ENCODE data around the gene SCARF1.

SCARF1 gene

GRCh38 chr17:1634841-1635650 lies 10.5 kb downstream of the SCARF1 start:
- TF ChIP-seq PATZ1 (CRISPR knock-in tag; IDR thresholded peaks at IDR 0.05; ENCODE audit: borderline replicate concordance) (no peak), ARNTL (CRISPR knock-in tag; IDR thresholded peaks at IDR 0.05; ENCODE audit: borderline replicate concordance, low read depth) (no peak), ZFP3 (CRISPR knock-in tag; IDR thresholded peaks at IDR 0.05) (no peak), ZNF8 (CRISPR knock-in tag; IDR thresholded peaks at IDR 0.05) (no peak), ESRRG (CRISPR knock-in tag; IDR thresholded peaks at IDR 0.05) (no peak), ZNF565 (CRISPR knock-in tag; conservative IDR thresholded peaks at IDR 0.05; ENCODE audit: low read depth) (no peak), PPARA (CRISPR knock-in tag; IDR thresholded peaks at IDR 0.05; ENCODE audit: borderline replicate concordance) (no peak), SNAI2 (CRISPR knock-in tag; IDR thresholded peaks at IDR 0.05) (no peak), TOX (CRISPR knock-in tag; IDR thresholded peaks at IDR 0.05; ENCODE audit: borderline replicate concordance) (no peak), CSRNP3 (CRISPR knock-in tag; IDR thresholded peaks at IDR 0.05) (no peak), OSR1 (CRISPR knock-in tag; IDR thresholded peaks at IDR 0.05) (no peak), ZNF70 (CRISPR knock-in tag; IDR thresholded peaks at IDR 0.05) (no peak), ZC3H10 (CRISPR knock-in tag; IDR thresholded peaks at IDR 0.05) (no peak), TSHZ2 (CRISPR knock-in tag; IDR thresholded peaks at IDR 0.05) (no peak), TCF4 (CRISPR knock-in tag; IDR thresholded peaks at IDR 0.05; ENCODE audit: borderline replicate concordance) (no peak)
- TF ChIP-seq, protein P1, sequence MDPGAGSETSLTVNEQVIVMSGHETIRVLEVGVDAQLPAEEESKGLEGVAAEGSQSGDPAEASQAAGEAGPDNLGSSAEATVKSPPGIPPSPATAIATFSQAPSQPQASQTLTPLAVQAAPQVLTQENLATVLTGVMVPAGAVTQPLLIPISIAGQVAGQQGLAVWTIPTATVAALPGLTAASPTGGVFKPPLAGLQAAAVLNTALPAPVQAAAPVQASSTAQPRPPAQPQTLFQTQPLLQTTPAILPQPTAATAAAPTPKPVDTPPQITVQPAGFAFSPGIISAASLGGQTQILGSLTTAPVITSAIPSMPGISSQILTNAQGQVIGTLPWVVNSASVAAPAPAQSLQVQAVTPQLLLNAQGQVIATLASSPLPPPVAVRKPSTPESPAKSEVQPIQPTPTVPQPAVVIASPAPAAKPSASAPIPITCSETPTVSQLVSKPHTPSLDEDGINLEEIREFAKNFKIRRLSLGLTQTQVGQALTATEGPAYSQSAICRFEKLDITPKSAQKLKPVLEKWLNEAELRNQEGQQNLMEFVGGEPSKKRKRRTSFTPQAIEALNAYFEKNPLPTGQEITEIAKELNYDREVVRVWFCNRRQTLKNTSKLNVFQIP (CRISPR knock-in tag; IDR thresholded peaks at IDR 0.05; ENCODE audit: borderline replicate concordance, low read depth), result no peak
- ATAC-seq, result no peak

- TF ChIP-seq CSDC2 (CRISPR knock-in tag; IDR thresholded peaks at IDR 0.05), result no peak
- TF ChIP-seq SNAI2 (CRISPR knock-in tag; IDR thresholded peaks at IDR 0.05), result no peak
- TF ChIP-seq, protein P1 (CRISPR knock-in tag; IDR thresholded peaks at IDR 0.05; ENCODE audit: borderline replicate concordance, low read depth), result no peak
- no peak for TF ChIP-seq PATZ1 (CRISPR knock-in tag; IDR thresholded peaks at IDR 0.05; ENCODE audit: borderline replicate concordance)
- TF ChIP-seq ZC3H10 (CRISPR knock-in tag; IDR thresholded peaks at IDR 0.05), result no peak
- no peak for ATAC-seq
Measured at GRCh38 chr17:1630662-1631061, 14.9 kb downstream of the SCARF1 start.
